Large intestine (tissue), 3 donors: ENCODE data around the gene CRIP2. TPM values are rescaled to one million over a fixed set of nuclear protein-coding genes. Genes with fewer than 3 reads are reported as not detected.

ENCODE experiments used
- DNase-seq, 2 donors: peaks; one replicate each; pipeline versions ENCODE4 v3.0.0 to v3.0.0-alpha.2; 2013
- H3K27ac ChIP-seq: one replicate; pipeline ENCODE4 v1.5.1; 2013; ENCODE audit warnings: low read length
- H3K27me3 ChIP-seq: 2 replicates; pipeline ENCODE4 v1.6.1; 2013; ENCODE audit warnings: low read length; ENCODE audit not compliant: control insufficient read depth, insufficient read depth
- H3K36me3 ChIP-seq: 2 replicates; pipeline ENCODE4 v1.6.1; 2013; ENCODE audit warnings: low read length; ENCODE audit not compliant: control insufficient read depth, insufficient read depth
- H3K4me1 ChIP-seq: one replicate; pipeline ENCODE4 v1.6.1; 2013; ENCODE audit warnings: low read length; ENCODE audit not compliant: control insufficient read depth, insufficient read depth
- H3K4me3 ChIP-seq: one replicate; pipeline ENCODE4 v1.5.1; 2013; ENCODE audit warnings: low read length
- H3K9me3 ChIP-seq: one replicate; pipeline ENCODE4 v1.6.1; 2013; ENCODE audit warnings: mild to moderate bottlenecking, low read depth, low read length, moderate library complexity; ENCODE audit not compliant: control insufficient read depth
- WGBS: methylation state at CpG from one replicate; pipeline ENCODE4 v1.1.5; 2013; ENCODE audit warnings: low lambda C conversion rate; ENCODE audit not compliant: insufficient coverage; 5-methylcytosine and 5-hydroxymethylcytosine counted together
- polyA plus RNA-seq: library from polyadenylated mRNA; unstranded; fragments of 120-200 nt; gene quantifications from one replicate; pipeline ENCODE4 v1.2.1, GENCODE V29; 2013

CRIP2 gene
- polyA plus RNA-seq, 1 donor, result 67.1 TPM

DNA sequence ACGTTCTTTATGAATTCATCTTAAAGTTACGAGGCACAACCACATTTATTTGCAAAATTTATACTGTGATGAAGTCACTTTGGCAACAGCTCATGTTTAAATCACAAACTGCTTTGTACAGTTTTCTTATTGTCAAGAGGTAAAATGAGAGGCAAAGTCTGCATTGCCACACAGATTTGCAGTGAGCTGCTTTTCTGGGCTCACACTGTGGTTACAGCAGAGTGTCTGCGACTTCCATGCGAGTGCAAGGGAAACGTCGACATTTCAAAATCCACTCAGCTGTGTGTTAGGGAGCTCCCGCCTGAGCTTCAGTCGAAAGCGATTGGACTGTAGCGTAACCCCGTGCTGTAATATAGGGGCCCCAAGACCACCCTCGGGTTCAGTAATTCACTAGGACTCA, 42.0 kb upstream of the CRIP2 start:
- Histone ChIP-seq H3K9me3 (peaks cover 2% of the 10 kb centered on the region), H3K4me1 (peaks cover 2% of the 10 kb centered on the region), H3K4me3 (no peak overlapping the region), H3K27ac (no peak overlapping the region), H3K36me3 (peaks cover 7% of the 10 kb centered on the region), H3K27me3 (no peaks in the 10 kb centered on the region)
- no peak for DNase-seq
- WGBS, result 100% methylated on average over 2 of the region's 12 CpGs

DNA sequence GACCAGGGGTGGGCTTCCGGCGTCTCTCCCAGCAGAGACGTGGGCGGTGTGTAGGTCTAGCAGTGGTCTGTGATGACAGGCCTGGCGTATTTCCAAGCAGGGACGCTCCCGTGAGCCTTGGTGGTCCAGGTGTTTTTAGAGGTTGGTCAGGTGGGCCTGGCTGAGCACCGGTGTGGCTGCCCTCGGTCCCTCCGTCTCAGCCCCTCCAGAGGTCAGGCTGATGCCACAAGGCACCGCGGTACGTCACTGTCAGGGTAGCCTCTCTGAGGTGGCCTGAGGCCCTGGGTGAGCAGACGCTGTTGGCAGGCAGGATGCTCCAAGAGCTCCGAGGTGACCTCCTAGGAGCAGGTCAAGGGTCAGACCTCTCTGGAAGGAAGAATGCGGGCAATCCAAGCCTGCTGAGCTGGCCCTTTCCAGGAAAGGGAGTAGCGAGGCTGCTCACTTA, 41.4 kb upstream of the CRIP2 start:
- Histone ChIP-seq H3K27ac (no peak overlapping the region), H3K36me3 (peaks cover 7% of the 10 kb centered on the region), H3K9me3 (peaks cover 2% of the 10 kb centered on the region), H3K4me3 (no peak overlapping the region), H3K4me1 (peaks cover 2% of the 10 kb centered on the region), H3K27me3 (no peaks in the 10 kb centered on the region)
- DNase-seq, result no peak
- WGBS, result no CpG with 5 or more reads among the region's 17 CpGs

DNA sequence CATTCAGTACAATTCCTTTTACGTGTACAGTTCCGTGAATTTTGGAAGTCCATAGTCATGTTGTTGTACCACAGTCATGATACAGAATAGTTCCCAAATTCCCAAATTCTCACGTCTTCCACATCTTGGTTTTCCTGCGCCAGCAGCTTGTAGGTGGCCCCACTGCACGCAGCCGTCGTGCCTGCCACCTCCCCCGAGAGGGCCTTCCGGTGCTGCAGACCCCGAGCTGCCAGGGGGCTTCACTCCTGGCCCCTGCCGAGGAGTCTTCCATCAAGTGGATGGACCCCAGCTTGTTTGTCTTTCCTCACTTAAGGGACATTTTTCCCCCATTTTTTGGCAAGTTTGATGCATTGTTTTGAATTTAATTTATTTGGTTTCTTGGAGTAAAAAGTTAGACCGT, 38.2 kb upstream of the CRIP2 start:
- H3K4me3 ChIP-seq, result no peak overlapping the region
- 82% methylated on average over 7 of the region's 12 CpGs for WGBS
- H3K36me3 ChIP-seq, result peaks cover 26% of the 10 kb centered on the region
- H3K27me3 ChIP-seq, result no peaks in the 10 kb centered on the region
- peaks cover 2% of the 10 kb centered on the region for H3K9me3 ChIP-seq
- no peak for DNase-seq
- peaks cover 2% of the 10 kb centered on the region for H3K4me1 ChIP-seq
- no peak overlapping the region for H3K27ac ChIP-seq

DNA sequence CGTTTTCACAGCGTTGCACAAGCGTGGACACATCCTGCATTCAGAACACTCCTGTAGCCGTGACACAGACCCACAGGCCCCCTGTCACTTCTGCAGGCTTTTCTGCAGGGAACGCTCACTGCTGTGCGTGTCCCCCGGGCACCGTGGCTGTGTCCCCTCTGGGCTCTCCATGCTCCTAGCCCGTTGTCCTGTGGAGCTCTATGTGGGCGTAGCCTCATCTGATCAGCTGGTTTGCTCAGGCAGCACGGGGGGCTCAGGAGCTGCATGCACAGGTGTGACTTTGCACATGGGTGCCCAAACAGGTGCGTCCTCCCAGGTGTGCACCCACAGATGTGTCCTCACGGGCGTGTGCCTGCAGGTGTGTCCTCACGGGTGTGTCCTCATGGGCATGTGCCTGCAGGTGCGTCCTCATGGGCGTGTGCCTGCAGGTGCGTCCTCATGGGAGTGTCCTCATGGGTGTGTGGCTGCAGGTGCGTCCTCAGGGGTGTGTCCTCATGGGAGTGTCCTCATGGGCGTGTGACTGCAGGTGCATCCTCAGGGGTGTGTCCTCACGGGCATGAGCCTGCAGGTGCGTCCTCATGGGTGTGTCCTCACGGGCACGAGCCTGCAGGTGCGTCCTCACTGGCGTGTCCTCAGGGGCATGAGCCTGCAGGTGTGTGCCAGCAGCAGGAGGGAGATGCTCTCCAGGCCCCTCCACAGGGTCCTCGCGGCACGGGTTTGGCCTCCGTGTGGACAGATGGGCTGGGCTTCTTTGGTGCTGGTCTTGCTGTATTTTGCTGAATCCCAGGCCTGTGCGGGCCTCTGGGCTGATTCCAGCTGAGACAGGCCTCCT, 37.5 kb upstream of the CRIP2 start:
- Histone ChIP-seq H3K4me3 (no peak overlapping the region), H3K4me1 (peaks cover 2% of the 10 kb centered on the region), H3K36me3 (peaks cover 28% of the 10 kb centered on the region), H3K9me3 (peaks cover 2% of the 10 kb centered on the region), H3K27ac (no peak overlapping the region), H3K27me3 (no peaks in the 10 kb centered on the region)
- DNase-seq, result peak; percentile 44 to 59
- no CpG with 5 or more reads among the region's 31 CpGs for WGBS

DNA sequence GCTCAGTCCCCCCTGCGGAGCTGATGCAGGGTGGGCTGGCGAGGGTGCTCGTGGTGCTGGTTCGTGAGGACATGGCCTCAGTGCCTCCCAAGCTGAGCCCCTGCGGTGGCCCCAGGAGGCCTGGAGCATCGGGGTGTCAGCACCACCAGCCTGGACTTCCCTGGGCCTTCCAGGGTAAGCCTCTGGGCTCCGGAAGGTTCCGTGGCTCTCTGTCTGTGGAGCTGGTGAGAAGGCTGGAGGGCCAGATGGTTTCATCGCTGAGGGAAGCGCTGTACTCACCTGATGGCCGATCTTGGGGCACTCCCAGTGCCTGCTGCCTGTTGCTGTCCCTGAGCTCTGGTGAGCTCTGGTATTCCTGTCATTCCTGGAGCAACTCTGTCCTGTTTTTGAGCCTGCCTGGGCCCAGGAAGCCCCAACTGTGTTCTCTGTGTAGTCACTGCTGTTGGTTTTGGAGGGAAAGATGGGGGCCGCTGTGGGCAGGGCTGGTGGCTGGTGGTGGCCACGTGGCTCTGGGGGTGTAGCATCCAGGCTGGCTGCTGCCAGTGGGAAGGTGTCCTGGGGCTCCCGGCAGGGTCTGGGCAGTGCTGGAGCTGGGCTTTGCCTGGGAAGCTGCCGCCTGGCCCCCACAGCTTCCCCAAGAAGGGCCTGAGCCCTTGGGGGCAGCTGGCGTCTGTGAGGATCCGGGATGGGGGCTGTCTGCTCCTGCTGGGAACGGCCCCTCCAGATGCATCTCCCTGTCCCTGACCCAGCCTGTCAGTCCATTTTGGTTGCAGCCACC, 36.7 kb upstream of the CRIP2 start:
- WGBS, result no CpG with 5 or more reads among the region's 18 CpGs
- H3K4me3 ChIP-seq, result no peak overlapping the region
- peaks cover 36% of the 10 kb centered on the region for H3K36me3 ChIP-seq
- H3K27ac ChIP-seq, result no peak overlapping the region
- H3K4me1 ChIP-seq, result peaks cover 2% of the 10 kb centered on the region
- H3K9me3 ChIP-seq, result peaks cover 2% of the 10 kb centered on the region
- no peak for DNase-seq
- H3K27me3 ChIP-seq, result no peaks in the 10 kb centered on the region

DNA sequence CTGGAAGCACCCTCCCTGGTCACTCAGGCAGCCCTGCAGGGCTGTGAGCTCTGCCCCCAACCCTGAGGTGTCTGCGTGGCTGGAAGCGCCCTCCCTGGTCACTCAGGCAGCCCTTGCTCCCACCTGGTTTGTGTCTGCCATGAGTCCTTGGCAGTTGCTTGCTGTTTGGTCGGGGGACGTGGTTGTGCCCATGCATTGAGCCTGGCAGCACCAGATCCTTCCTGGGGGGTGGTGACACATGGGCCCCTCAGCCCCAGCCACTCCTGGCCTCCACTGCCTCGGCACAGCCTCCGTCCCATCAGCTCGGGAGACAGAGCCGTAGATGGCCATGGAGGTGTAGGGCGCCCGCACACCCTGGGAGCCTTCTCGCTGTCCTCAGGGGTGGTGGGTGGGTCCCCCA, 35.4 kb upstream of the CRIP2 start:
- Histone ChIP-seq H3K36me3 (peaks cover 37% of the 10 kb centered on the region), H3K27me3 (no peaks in the 10 kb centered on the region), H3K27ac (no peak overlapping the region), H3K4me1 (peaks cover 2% of the 10 kb centered on the region), H3K9me3 (peaks cover 2% of the 10 kb centered on the region), H3K4me3 (no peak overlapping the region)
- DNase-seq, result no peak
- WGBS, result no CpG with 5 or more reads among the region's 11 CpGs

DNA sequence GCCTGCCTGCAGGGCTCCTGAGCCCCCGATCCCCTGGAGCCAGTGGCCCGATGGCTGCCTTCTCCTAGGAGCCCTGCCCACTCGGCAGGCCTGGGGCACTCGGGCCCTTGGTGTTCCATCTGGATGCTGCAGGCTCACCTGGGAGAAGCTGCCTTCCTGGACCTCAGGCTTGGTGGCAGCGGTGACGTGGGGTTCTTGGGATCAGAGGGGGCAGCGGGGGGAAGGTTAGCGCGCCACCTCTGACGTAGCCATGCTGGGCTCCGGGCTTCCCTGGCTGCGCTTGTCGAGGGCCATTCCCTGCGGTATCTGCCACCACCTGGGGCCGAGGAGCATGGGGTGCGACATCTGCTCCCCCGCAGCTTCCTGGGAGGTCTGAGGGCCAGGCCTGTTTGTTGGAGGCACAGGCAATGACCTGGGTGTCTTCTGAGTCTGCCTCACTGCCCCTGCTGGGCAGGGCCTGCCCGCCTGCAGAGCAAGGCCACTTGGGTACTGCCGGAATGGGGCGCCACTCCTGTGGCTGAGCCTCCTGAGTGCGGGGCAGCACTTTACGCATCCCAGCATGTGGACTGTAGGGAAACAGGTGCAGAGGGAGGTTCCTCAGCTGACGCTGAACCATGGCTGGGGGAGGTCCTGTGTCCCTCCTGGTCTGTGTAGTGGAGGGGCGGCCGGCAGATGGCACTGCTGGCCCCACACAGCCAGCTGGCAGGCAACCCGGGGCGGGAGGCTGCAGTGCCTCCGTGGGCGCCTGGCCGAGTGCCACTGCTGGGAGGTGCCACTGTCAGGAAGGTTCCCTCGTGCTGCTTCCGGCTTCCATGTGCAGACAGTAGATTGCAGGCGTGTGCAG, 34.7 kb upstream of the CRIP2 start:
- H3K27ac ChIP-seq, result no peak overlapping the region
- WGBS, result no CpG with 5 or more reads among the region's 33 CpGs
- peaks cover 37% of the 10 kb centered on the region for H3K36me3 ChIP-seq
- DNase-seq, result no peak
- peaks cover 2% of the 10 kb centered on the region for H3K4me1 ChIP-seq
- H3K27me3 ChIP-seq, result no peaks in the 10 kb centered on the region
- H3K9me3 ChIP-seq, result peaks cover 2% of the 10 kb centered on the region
- no peak overlapping the region for H3K4me3 ChIP-seq

DNA sequence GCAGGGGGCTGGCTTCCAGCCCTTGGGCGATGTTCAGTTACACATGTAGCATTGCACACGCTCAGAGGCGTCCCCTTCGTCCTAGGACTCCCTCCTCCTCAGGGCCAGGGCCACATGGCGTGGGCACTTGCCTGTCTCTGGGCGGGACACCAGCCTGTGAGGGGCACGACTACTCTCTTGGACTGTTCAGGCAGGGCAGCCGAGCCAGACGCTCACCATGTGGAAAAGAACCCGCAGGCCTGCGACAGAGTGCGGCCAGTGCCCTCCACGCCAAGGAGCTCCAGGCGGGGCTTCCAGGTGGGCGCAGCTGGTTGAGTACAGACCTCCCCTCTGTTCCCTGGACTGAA, 34.1 kb upstream of the CRIP2 start:
- peaks cover 2% of the 10 kb centered on the region for H3K9me3 ChIP-seq
- H3K36me3 ChIP-seq, result peaks cover 40% of the 10 kb centered on the region
- H3K27ac ChIP-seq, result no peak overlapping the region
- no peaks in the 10 kb centered on the region for H3K27me3 ChIP-seq
- no CpG with 5 or more reads among the region's 15 CpGs for WGBS
- peaks cover 2% of the 10 kb centered on the region for H3K4me1 ChIP-seq
- no peak overlapping the region for H3K4me3 ChIP-seq
- DNase-seq, result no peak

DNA sequence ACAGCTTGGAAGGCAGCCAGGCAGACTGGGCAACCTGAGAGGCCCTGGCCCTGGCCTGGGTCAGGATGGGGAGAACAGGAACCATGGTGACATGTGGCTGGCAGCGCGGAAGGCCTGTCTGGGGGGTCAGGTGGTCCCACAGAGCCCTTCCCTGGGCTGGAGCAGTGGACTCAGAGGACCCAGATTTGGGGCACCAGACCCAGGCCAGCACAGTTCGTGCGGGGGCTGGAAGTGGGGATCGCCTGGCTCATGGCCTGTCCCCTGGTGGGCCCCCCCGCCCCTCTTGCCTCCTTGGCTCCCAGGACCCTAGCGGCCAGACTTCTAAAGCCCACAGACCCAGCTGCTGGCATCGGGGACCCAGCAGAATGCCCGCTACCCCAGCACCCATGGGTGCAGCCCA, 33.6 kb upstream of the CRIP2 start:
- DNase-seq, result no peak
- peaks cover 2% of the 10 kb centered on the region for H3K9me3 ChIP-seq
- H3K4me3 ChIP-seq, result no peak overlapping the region
- H3K27ac ChIP-seq, result no peak overlapping the region
- peaks cover 40% of the 10 kb centered on the region for H3K36me3 ChIP-seq
- peaks cover 2% of the 10 kb centered on the region for H3K4me1 ChIP-seq
- WGBS, result no CpG with 5 or more reads among the region's 9 CpGs
- H3K27me3 ChIP-seq, result no peaks in the 10 kb centered on the region

DNA sequence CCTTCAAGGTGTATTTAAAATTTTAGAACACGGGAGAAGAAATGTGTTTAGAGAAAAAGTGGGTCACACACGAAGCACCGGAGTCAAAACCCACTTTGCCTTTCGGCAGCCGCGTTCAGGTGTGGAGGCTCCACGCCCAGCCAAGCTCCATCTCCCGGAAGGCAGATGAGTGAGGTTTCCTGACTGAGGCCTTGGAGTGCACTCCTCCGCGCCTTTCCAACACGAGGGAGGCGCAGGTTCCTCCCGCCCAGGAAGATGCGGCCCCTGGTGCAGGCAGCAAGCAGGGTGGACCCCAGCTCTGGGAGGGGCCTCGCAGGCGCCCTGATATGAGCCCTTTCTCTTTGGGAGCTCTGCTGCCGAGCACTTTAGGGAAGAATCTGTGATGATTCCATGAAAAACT, 32.5 kb upstream of the CRIP2 start:
- 60% methylated on average over 1 of the region's 17 CpGs for WGBS
- Histone ChIP-seq H3K27me3 (no peaks in the 10 kb centered on the region), H3K9me3 (no peaks in the 10 kb centered on the region), H3K4me3 (no peak overlapping the region), H3K4me1 (peaks cover 2% of the 10 kb centered on the region), H3K27ac (no peak overlapping the region), H3K36me3 (peaks cover 43% of the 10 kb centered on the region)
- DNase-seq, result no peak
